Skeletal muscle cell (primary cell): Measurements from ENCODE around the gene EYA2.
A peak's percentile ranks its signal among the peaks of the same experiment; 100 is the strongest.
"Not testable (repeated sequence)": the region's sequence is repeated elsewhere in the genome, so short reads cannot be mapped to it uniquely, and the experiment has no call there.

Source experiments
- DNase-seq: peaks from one replicate; pipeline ENCODE4 v3.0.0-alpha.2; 2010; ENCODE audit warnings: low read depth
- H3K4me3 ChIP-seq: 2 replicates; pipeline ENCODE4 v1.5.1; 2011; ENCODE audit warnings: low read depth, mild to moderate bottlenecking, control low read depth, low read length, moderate library complexity

The EYA2 gene

GRCh38 chr20:46894579-46894958 lies at the start of gene EYA2:
Gene EYA2 (plus strand): TSS chr20:46894843. CDS start chr20:46990011, 95,168 bp downstream.
- peak within 1 kb of the TSS; percentile 39 for H3K4me3 ChIP-seq
- DNase-seq: no peak

GRCh38 chr20:46844965-46845364 lies 49.7 kb upstream of the EYA2 start:
- no peak overlapping the region for H3K4me3 ChIP-seq

GRCh38 chr20:46849269-46849668 lies 45.4 kb upstream of the EYA2 start:
- H3K4me3 ChIP-seq: no peak overlapping the region
- DNase-seq: no peak

More at GRCh38 chr20:46844965-46845364, 49.7 kb upstream of the EYA2 start:
- DNase-seq: no peak

GRCh38 chr20:46849751-46850150 lies 44.9 kb upstream of the EYA2 start:
- no peak for DNase-seq
- no peak overlapping the region for H3K4me3 ChIP-seq

- DNase-seq: no peak
Observed at GRCh38 chr20:46850416-46850815, 44.2 kb upstream of the EYA2 start.

GRCh38 chr20:46850896-46851295 lies 43.7 kb upstream of the EYA2 start:
- no peak for DNase-seq
- no peak overlapping the region for H3K4me3 ChIP-seq

More at GRCh38 chr20:46850416-46850815, 44.2 kb upstream of the EYA2 start:
- no peak overlapping the region for H3K4me3 ChIP-seq

- H3K4me3 ChIP-seq: no peak overlapping the region
- DNase-seq: no peak
Observed at GRCh38 chr20:46851746-46852145, 42.9 kb upstream of the EYA2 start.

- DNase-seq: no peak
- H3K4me3 ChIP-seq: no peak overlapping the region
Observed at GRCh38 chr20:46852313-46852712, 42.3 kb upstream of the EYA2 start.

- no peak overlapping the region for H3K4me3 ChIP-seq
Observed at GRCh38 chr20:46853926-46854325, 40.7 kb upstream of the EYA2 start.

GRCh38 chr20:46857061-46857831 lies 37.4 kb upstream of the EYA2 start:
- no peak overlapping the region for H3K4me3 ChIP-seq
- DNase-seq: no peak

More at GRCh38 chr20:46853926-46854325, 40.7 kb upstream of the EYA2 start:
- DNase-seq: no peak

- no peak overlapping the region for H3K4me3 ChIP-seq
- no peak for DNase-seq
Observed at GRCh38 chr20:46865824-46866223, 28.8 kb upstream of the EYA2 start.

- no peak overlapping the region for H3K4me3 ChIP-seq
- DNase-seq: no peak
Observed at GRCh38 chr20:46870041-46870440, 24.6 kb upstream of the EYA2 start.

GRCh38 chr20:46872328-46873211 lies 22.1 kb upstream of the EYA2 start:
- no peak overlapping the region for H3K4me3 ChIP-seq

GRCh38 chr20:46875059-46875458 lies 19.6 kb upstream of the EYA2 start:
- DNase-seq: no peak
- no peak overlapping the region for H3K4me3 ChIP-seq

More at GRCh38 chr20:46872328-46873211, 22.1 kb upstream of the EYA2 start:
- DNase-seq: no peak

GRCh38 chr20:46879386-46879785 lies 15.3 kb upstream of the EYA2 start:
- DNase-seq: no peak
- no peak overlapping the region for H3K4me3 ChIP-seq

GRCh38 chr20:46879963-46880362 lies 14.7 kb upstream of the EYA2 start:
- not testable (repeated sequence) for DNase-seq, H3K4me3 ChIP-seq

- H3K4me3 ChIP-seq: no peak overlapping the region
- DNase-seq: no peak
Observed at GRCh38 chr20:46883892-46884291, 10.8 kb upstream of the EYA2 start.

- no peak for DNase-seq
- no peak overlapping the region for H3K4me3 ChIP-seq
Observed at GRCh38 chr20:46890682-46891081, 4.0 kb upstream of the EYA2 start.

- DNase-seq: no peak
- H3K4me3 ChIP-seq: no peak overlapping the region
Observed at GRCh38 chr20:46893051-46893450, 1.6 kb upstream of the EYA2 start.

GRCh38 chr20:46893877-46894578 lies 615 bp upstream of the EYA2 start:
- H3K4me3 ChIP-seq: no peak overlapping the region
- DNase-seq: no peak
